Activated T-helper 17 cell treated with anti-CD3 and anti-CD28 coated beads, Interleukin-2, amount 50 U/mL, for 72 hours (primary cell): ENCODE measurements around the gene CEP43. TPM values are rescaled to one million over a fixed set of nuclear protein-coding genes. Genes with fewer than 3 reads are reported as not detected.
"Not testable (repeated sequence)": the region's sequence is repeated elsewhere in the genome, so short reads cannot be mapped to it uniquely, and the experiment has no call there.

ENCODE experiments used
- ATAC-seq: fragments of 150-1000 bp; cut with Tn5 transposase; replicated peaks from 2 replicates; pipeline ENCODE4 v1.10.0; 2021; ENCODE audit warnings: mild to moderate bottlenecking, moderate library complexity
- H3K27ac Mint-ChIP-seq: one replicate; pipeline ENCODE4 v1.8.0; 2022; ENCODE audit warnings: mixed read lengths
- H3K27me3 Mint-ChIP-seq: one replicate; pipeline ENCODE4 v1.8.0; 2022; ENCODE audit warnings: mixed read lengths
- H3K36me3 Mint-ChIP-seq: one replicate; pipeline ENCODE4 v1.8.0; 2022; ENCODE audit warnings: low read depth, mild to moderate bottlenecking, mixed read lengths
- H3K4me1 Mint-ChIP-seq: one replicate; pipeline ENCODE4 v1.8.0; 2022; ENCODE audit warnings: mixed read lengths
- H3K4me3 Mint-ChIP-seq: one replicate; pipeline ENCODE4 v1.8.0; 2022; ENCODE audit warnings: mild to moderate bottlenecking, mixed read lengths
- H3K9me3 Mint-ChIP-seq: one replicate; pipeline ENCODE4 v1.8.0; 2022; ENCODE audit warnings: mixed read lengths
- total RNA-seq, 2 donors: library from RNA; stranded (reverse); gene quantifications; one replicate each; pipeline ENCODE4 v1.2.3, GENCODE V29; 2022

CEP43 gene, protein sequence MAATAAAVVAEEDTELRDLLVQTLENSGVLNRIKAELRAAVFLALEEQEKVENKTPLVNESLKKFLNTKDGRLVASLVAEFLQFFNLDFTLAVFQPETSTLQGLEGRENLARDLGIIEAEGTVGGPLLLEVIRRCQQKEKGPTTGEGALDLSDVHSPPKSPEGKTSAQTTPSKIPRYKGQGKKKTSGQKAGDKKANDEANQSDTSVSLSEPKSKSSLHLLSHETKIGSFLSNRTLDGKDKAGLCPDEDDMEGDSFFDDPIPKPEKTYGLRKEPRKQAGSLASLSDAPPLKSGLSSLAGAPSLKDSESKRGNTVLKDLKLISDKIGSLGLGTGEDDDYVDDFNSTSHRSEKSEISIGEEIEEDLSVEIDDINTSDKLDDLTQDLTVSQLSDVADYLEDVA
- 10 to 100 TPM; 24.7 to 29.0 TPM for total RNA-seq

GRCh38 chr6:166999145-166999883 lies at the start of gene CEP43:
TSS of gene CEP43 (plus strand) at chr6:166999397. CDS start at chr6:166999413, 16 bp downstream.
- Mint-ChIP-seq H3K27ac (peak within 1 kb of the TSS; percentile 67), H3K27me3 (no peaks in the 10 kb centered on the region), H3K36me3 (peaks cover 57% of the 10 kb centered on the region), H3K4me1 (peaks cover 29% of the 10 kb centered on the region), H3K9me3 (no peaks in the 10 kb centered on the region), H3K4me3 (peak within 1 kb of the TSS; percentile 84)
- peak; percentile 92 for ATAC-seq

GRCh38 chr6:166949528-166950442 lies 49.4 kb upstream of the CEP43 start:
- peak overlapping the region; percentile 100 for H3K27ac Mint-ChIP-seq
- H3K27me3 Mint-ChIP-seq, result no peaks in the 10 kb centered on the region
- peak overlapping the region; percentile 99 for H3K4me3 Mint-ChIP-seq
- peaks cover 36% of the 10 kb centered on the region for H3K4me1 Mint-ChIP-seq
- peaks cover 94% of the 10 kb centered on the region for H3K36me3 Mint-ChIP-seq
- ATAC-seq, result no peak
- H3K9me3 Mint-ChIP-seq, result no peaks in the 10 kb centered on the region

DNA sequence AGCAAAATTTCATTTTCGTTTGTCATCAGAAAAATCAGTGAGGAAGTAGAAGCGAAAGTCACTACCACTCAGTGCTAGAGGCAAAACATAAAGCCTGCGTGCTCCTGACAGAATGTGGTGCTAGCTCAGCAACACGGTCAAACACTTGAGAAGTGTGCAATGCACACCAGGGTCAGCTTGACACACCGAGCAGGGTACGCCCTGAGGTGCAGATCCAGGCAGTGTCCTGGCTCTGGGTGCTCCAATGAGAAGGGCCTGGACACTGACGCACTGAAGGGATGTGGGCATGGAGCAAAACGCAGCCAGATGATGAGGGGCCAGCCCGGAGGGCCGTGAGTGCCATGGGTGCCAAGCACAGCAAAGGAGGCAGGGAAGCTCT lies 48.8 kb upstream of the CEP43 start:
- Mint-ChIP-seq H3K4me1 (peaks cover 30% of the 10 kb centered on the region), H3K27me3 (no peaks in the 10 kb centered on the region), H3K9me3 (no peaks in the 10 kb centered on the region), H3K27ac (peak overlapping the region; percentile 100), H3K4me3 (peak overlapping the region; percentile 99), H3K36me3 (peaks cover 94% of the 10 kb centered on the region)
- ATAC-seq, result peak; percentile 34

- not testable (repeated sequence) for H3K27me3 Mint-ChIP-seq
- H3K36me3 Mint-ChIP-seq, result peaks cover 94% of the 10 kb centered on the region
Measured at GRCh38 chr6:166950892-166951669, 48.1 kb upstream of the CEP43 start.

DNA sequence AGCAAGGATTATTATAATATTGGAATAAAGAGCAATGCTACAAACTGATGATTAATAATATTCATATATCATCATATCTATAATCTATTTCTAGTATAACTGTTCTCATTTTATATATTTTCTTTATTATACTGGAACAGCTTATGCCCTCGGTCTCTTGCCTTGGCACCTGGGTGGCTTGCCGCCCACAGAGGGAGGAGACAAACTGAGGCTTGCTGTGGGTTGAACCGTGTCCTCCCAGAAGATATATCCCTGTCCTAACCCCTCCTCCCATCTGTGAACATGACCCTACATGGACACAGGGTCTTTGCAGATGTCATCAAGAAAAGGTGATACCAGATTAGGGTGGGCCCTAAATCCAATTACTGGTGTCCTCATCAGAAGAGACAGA lies 47.5 kb upstream of the CEP43 start:
- Mint-ChIP-seq H3K4me3 (peak overlapping the region; percentile 99), H3K4me1 (peaks cover 30% of the 10 kb centered on the region), H3K36me3 (peaks cover 88% of the 10 kb centered on the region), H3K27me3 (no peaks in the 10 kb centered on the region), H3K9me3 (no peaks in the 10 kb centered on the region), H3K27ac (peak overlapping the region; percentile 100)
- ATAC-seq, result no peak

More at GRCh38 chr6:166950892-166951669, 48.1 kb upstream of the CEP43 start:
- Mint-ChIP-seq H3K27ac (peak overlapping the region; percentile 100), H3K4me3 (peak overlapping the region; percentile 99), H3K4me1 (peaks cover 30% of the 10 kb centered on the region)
- not testable (repeated sequence) for H3K9me3 Mint-ChIP-seq
- ATAC-seq, result peak; percentile 93

GRCh38 chr6:166952121-166952520 lies 47.1 kb upstream of the CEP43 start:
- no peak for ATAC-seq
- no peaks in the 10 kb centered on the region for H3K9me3 Mint-ChIP-seq
- peak overlapping the region; percentile 99 for H3K4me3 Mint-ChIP-seq
- H3K27ac Mint-ChIP-seq, result peak overlapping the region; percentile 40
- peaks cover 30% of the 10 kb centered on the region for H3K4me1 Mint-ChIP-seq
- H3K36me3 Mint-ChIP-seq, result peaks cover 84% of the 10 kb centered on the region
- no peaks in the 10 kb centered on the region for H3K27me3 Mint-ChIP-seq

DNA sequence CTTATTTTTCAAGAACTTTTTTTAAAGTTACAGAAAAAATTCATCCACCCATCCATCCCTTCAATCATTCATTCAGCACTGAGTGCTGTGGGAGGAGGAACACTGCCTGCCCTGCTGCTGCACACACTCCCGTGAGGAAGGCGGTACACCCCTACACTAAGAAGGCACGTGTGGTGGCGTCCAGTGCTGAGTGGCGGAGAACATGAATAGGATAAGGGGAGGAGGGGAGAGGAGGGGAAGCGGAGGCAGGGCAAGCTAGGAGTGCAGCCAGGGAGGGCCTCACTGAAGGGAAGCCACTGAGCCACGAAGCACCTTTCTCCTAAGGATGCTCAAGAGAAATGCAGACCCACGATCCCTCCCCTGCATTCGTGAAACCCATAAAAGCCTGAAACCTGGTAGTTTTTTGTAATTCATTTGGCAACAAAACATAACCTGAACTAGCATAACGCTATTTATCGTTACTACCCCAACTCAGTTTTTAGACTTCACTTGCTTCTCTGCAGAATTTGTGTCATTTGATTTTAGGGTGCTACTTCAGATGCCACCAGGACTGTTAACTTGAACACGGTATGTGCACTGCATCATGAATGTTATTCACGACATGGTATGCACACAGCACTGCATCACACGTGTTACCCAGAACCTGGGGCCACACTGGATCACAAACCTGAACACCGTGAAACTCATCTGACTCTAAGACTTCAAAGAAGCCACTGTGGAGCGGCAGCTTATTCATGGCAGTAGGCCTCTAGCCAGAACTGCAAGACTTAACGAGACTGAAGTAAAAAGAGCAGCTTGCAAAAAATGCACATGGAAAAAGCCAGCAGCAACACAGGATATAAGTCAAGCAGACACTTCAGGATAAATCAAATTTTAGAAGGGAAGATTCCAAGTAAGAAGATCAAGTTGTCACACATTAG lies 46.4 kb upstream of the CEP43 start:
- Mint-ChIP-seq H3K4me3 (peak overlapping the region; percentile 99), H3K27ac (peak overlapping the region; percentile 42), H3K27me3 (no peaks in the 10 kb centered on the region), H3K9me3 (no peaks in the 10 kb centered on the region), H3K4me1 (peaks cover 37% of the 10 kb centered on the region), H3K36me3 (peaks cover 83% of the 10 kb centered on the region)
- ATAC-seq, result no peak

DNA sequence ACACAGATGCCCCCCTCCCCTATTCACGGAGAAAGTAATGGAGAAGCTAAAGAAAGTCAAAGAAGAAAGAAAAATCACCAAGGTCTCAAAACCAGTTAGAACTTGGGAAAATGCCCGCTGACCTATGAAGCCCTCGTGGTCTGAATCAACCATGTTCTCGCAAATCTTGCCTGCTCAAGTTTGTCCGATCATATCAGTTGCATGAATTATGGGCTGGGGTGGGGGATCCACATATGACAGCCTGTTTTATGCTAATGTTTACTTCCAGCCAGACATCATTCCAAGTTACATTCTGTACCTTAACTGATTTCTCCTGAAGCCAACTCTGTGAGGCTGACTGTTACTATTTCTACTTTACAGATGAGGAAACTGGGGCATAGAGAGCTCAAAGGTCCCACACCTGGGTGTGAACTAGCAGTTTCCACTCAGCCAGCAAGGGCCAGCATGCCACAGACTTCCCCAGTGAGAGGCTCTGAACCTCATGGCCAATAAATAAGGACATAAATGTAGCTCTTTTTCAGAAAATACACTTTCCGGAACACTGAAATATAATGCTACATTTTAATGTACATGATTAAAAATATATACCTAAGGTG lies 45.0 kb upstream of the CEP43 start:
- no peak for ATAC-seq
- Mint-ChIP-seq H3K27ac (peak overlapping the region; percentile 42), H3K36me3 (peaks cover 69% of the 10 kb centered on the region), H3K9me3 (no peaks in the 10 kb centered on the region), H3K4me3 (peak overlapping the region; percentile 99), H3K4me1 (peaks cover 51% of the 10 kb centered on the region), H3K27me3 (no peaks in the 10 kb centered on the region)

DNA sequence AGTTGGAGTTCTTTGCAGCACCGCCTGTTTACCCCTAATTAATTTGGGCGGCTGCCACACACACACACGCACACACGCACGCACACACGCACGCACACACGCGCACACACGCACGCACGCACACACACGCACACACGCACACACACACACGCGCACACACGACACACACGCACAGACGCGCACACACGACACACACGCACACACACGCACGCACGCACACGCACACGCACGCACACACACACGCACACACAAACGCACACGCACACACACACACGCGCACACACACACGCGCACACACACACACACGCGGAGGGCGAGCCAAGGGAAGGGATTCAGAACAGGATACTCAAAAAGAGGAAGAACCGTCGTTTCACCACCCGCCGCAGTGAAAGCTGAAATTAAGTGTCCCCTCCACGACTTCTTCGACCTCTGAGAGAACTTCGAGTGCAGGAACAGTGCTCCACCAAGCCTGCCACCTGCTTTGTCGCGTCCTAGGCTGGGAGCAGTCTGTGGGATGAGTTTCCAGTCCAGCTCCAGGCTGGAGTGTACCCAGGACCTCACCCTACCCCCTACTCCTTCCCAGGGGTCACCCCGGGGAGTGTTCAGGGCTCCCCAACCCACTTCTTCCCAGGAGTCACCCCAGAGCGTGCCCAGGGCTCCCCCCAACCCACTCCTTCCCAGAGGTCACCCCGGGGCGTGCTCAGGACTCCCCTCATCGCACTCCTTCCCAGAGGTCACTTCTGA lies 43.9 kb upstream of the CEP43 start:
- Mint-ChIP-seq H3K36me3 (peaks cover 61% of the 10 kb centered on the region), H3K9me3 (no peaks in the 10 kb centered on the region), H3K4me1 (peaks cover 56% of the 10 kb centered on the region)

GRCh38 chr6:166955865-166956443 lies 43.2 kb upstream of the CEP43 start:
- H3K36me3 Mint-ChIP-seq, result peaks cover 55% of the 10 kb centered on the region
- H3K9me3 Mint-ChIP-seq, result no peaks in the 10 kb centered on the region
- H3K4me1 Mint-ChIP-seq, result peaks cover 49% of the 10 kb centered on the region
- peak; percentile 13 for ATAC-seq
- peak overlapping the region; percentile 42 for H3K27ac Mint-ChIP-seq
- no peaks in the 10 kb centered on the region for H3K27me3 Mint-ChIP-seq
- peak overlapping the region; percentile 99 for H3K4me3 Mint-ChIP-seq

More for the DNA sequence above, 43.9 kb upstream of the CEP43 start:
- H3K4me3 Mint-ChIP-seq, result peak overlapping the region; percentile 99
- peak overlapping the region; percentile 42 for H3K27ac Mint-ChIP-seq
- ATAC-seq, result no peak
- H3K27me3 Mint-ChIP-seq, result no peaks in the 10 kb centered on the region

- ATAC-seq, result peak; percentile 88
- Mint-ChIP-seq H3K27ac (peak within 1 kb of the TSS; percentile 96), H3K36me3 (peaks cover 49% of the 10 kb centered on the region), H3K27me3 (no peaks in the 10 kb centered on the region), H3K4me3 (peak within 1 kb of the TSS; percentile 99), H3K9me3 (no peaks in the 10 kb centered on the region), H3K4me1 (peaks cover 49% of the 10 kb centered on the region)
Measured at GRCh38 chr6:166956444-166957086, 42.6 kb upstream of the CEP43 start, which contains the start of gene RNASET2. TSS of gene RNASET2 (minus strand) at chr6:166956550. CDS start at chr6:166956182, 368 bp downstream.
